Brain microvascular endothelial cell (primary cell): ENCODE data around the gene R3HDM2.

Experiments used
- DNase-seq: peaks from one replicate; pipeline ENCODE4 v3.0.0-alpha.2; 2020
- H3K27ac ChIP-seq: fragments of 250-450 bp; sonication (Bioruptor Pico); 2 replicates; pipeline ENCODE4 v1.5.1; 2020; ENCODE audit warnings: mild to moderate bottlenecking, moderate library complexity
- H3K27me3 ChIP-seq: fragments of 250-450 bp; sonication (Bioruptor Pico); replicated peaks from 2 replicates; pipeline ENCODE4 v1.5.1; 2020; ENCODE audit warnings: mild to moderate bottlenecking
- H3K36me3 ChIP-seq: fragments of 250-450 bp; sonication (Bioruptor Pico); replicated peaks from 2 replicates; pipeline ENCODE4 v1.5.1; 2020; ENCODE audit warnings: mild to moderate bottlenecking
- H3K4me3 ChIP-seq: 2 replicates; pipeline ENCODE4 v1.5.1; 2011; ENCODE audit warnings: low read depth, mild to moderate bottlenecking, control low read depth, low read length, moderate library complexity
- in situ Hi-C: cut with HindIII; loops from 2 replicates; pipeline ENCODE4 v1.10.0; 2017; ENCODE audit warnings: low sequenced_read_pairs, low pct_ligation_motif_present
- TF ChIP-seq, protein P1 (sequence below): IDR thresholded peaks from 2 replicates; pipeline ENCODE4 v1.5.1; 2011; ENCODE audit warnings: low read depth, mild to moderate bottlenecking, moderate library complexity, low read length, control low read depth, inconsistent platforms; ENCODE audit errors: missing control alignments

R3HDM2 gene

DNA sequence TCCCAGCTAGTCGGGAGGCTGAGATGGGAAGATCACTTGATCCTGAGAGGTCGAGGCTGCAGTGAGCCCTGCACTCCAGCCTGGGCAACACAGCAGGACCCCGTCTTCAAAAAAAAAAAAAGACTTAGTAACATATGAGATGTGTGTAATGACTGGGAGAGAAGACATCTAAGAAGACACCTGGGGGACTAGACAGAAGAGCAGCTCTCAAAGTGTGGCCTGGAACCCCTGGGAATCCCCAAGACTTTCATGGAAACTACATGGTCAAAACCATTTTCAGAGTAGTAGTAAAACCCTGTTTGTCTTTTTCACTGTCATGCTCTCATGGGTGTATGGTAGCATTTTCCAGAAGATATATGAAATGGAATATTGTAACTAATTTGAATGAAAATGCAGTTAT, 45.3 kb downstream of the R3HDM2 start:
- H3K27me3 ChIP-seq, result no peaks in the 10 kb centered on the region
- H3K27ac ChIP-seq, result no peak overlapping the region
- H3K36me3 ChIP-seq, result no peaks in the 10 kb centered on the region
- H3K4me3 ChIP-seq, result no peak overlapping the region
- TF ChIP-seq, protein P1, sequence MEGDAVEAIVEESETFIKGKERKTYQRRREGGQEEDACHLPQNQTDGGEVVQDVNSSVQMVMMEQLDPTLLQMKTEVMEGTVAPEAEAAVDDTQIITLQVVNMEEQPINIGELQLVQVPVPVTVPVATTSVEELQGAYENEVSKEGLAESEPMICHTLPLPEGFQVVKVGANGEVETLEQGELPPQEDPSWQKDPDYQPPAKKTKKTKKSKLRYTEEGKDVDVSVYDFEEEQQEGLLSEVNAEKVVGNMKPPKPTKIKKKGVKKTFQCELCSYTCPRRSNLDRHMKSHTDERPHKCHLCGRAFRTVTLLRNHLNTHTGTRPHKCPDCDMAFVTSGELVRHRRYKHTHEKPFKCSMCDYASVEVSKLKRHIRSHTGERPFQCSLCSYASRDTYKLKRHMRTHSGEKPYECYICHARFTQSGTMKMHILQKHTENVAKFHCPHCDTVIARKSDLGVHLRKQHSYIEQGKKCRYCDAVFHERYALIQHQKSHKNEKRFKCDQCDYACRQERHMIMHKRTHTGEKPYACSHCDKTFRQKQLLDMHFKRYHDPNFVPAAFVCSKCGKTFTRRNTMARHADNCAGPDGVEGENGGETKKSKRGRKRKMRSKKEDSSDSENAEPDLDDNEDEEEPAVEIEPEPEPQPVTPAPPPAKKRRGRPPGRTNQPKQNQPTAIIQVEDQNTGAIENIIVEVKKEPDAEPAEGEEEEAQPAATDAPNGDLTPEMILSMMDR, result no peak
- in situ Hi-C loops, result no loop called here
- DNase-seq, result no peak

DNA sequence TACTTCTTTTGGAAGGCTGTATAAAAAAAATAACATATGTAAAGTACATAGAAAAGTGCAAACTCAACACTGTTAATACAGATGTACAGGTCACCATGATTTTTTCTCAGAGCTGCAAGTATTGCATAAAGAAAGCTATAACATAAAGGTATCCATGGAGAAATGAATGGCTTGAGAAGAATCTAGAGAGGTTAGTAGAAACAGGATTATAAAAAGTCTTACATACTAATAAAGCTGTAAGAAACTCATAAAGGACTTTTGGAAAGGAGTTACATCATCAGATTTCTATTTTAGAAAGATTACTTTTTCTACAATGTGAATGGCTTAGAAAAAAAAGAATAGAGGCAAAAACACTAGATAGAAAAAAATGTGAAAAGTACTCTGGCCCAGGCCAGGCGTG, 46.4 kb downstream of the R3HDM2 start:
- TF ChIP-seq, protein P1, result no peak
- H3K27ac ChIP-seq, result no peak overlapping the region
- no peaks in the 10 kb centered on the region for H3K36me3 ChIP-seq
- H3K4me3 ChIP-seq, result no peak overlapping the region
- in situ Hi-C loops, result no loop called here
- no peaks in the 10 kb centered on the region for H3K27me3 ChIP-seq
- DNase-seq, result no peak

DNA sequence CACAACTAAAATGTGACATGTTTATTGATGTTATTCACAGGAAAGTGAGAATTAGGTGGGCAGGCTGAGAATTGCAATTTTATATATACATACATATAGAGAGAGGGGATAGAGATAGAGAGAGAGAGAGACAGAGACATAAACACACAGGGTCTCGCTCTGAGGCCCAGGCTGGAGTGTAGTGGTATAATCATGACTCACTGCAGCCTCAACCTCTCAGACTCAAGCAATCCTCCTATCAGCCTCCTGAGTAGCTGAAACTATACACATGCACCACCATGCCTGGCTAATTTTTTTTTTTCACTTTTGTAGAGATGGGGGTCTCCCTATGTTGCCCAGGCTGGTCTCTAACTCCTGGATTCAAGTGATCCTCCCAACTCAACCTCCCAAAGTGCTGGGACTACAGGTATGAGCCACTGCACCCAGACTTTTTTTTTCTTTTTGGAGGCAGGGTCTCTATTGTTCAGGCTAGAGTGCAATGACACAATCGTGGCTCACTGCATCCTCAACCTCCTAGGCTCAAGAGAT, 49.1 kb downstream of the R3HDM2 start:
- Histone ChIP-seq H3K27me3 (no peaks in the 10 kb centered on the region), H3K36me3 (no peaks in the 10 kb centered on the region), H3K27ac (no peak overlapping the region), H3K4me3 (no peak overlapping the region)
- in situ Hi-C loops, result no loop called here
- TF ChIP-seq, protein P1, result no peak
- DNase-seq, result peak; percentile 36

DNA sequence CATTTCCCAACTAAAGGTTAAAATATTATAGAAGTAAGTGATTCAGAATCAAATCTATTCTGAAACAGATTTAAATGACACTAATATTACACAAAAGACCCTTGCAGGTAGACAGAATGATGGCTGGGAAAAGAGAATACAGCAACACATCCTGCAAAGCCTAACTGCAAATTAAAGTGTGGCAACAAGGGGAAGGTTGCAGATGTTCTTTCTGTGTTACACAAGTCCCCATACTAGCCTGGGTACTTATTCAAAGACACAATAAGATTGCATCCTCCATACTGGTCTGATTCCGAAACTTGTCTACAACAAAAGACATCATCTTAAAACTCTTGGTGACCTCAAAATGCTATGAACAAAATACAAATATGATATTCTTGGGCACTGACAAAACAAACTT, 50.5 kb downstream of the R3HDM2 start:
- Histone ChIP-seq H3K27me3 (no peaks in the 10 kb centered on the region), H3K4me3 (no peak overlapping the region), H3K27ac (no peak overlapping the region), H3K36me3 (no peaks in the 10 kb centered on the region)
- TF ChIP-seq, protein P1, result no peak
- in situ Hi-C loops, result no loop called here
- DNase-seq, result no peak

DNA sequence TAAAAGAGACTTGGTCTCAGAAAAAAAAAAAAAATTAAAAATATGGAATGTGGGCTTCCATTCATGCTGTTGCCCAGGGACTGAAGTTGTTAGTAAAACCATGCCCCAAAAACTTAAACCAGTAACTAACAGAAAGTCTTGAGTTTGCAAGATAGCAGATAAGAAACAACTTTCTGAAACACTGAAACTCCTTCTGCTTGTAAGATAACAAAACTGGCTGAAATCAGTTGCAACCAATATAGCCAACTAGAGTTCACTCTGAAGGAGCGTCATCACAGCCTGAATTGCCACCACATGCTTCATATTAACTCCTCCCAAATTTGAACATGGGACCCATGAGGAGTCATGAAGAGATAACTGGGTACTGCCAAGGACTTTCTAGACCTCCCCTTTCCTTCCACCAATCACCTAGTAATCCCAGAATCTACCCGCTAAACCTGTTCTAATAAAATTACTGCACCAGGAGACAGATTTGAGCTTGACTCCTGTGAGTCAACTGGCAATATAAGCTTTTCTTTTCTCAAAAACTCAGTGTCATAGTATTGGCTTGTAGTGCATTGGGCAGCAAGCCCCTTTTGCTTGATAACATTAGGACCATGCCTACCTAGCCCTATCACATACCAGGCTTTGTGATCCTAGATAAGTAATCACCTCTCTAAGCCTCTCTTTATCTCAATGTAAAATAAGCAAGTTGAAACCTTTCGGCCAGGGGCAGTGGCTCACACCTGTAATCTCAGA, 53.6 kb downstream of the R3HDM2 start:
- TF ChIP-seq, protein P1, result no peak
- Histone ChIP-seq H3K27me3 (no peaks in the 10 kb centered on the region), H3K27ac (no peak overlapping the region), H3K4me3 (no peak overlapping the region), H3K36me3 (no peaks in the 10 kb centered on the region)
- DNase-seq, result no peak
- in situ Hi-C loops, result no loop called here

DNA sequence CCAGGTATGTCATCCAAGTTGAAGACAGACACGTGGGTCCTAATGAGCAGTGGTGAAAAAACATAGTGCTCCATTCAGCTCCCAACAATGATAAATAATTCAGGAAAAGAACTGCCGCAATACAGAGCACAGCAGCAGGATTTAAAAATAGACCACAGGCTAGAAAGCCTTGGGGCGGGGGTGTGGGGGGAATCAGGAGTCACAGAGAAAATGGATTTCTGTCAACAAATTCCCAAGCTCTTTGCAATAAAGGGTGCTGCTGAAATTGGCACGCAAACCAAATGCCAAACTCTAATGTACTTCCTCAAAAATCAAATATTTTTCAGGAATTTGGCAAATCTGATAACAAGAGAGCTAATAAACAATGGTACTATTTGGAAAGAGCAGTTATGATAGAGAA, 58.6 kb downstream of the R3HDM2 start:
- TF ChIP-seq, protein P1, result no peak
- in situ Hi-C loops, result no loop called here
- peak; percentile 40 for DNase-seq
- H3K36me3 ChIP-seq, result no peaks in the 10 kb centered on the region
- H3K4me3 ChIP-seq, result no peak overlapping the region
- H3K27me3 ChIP-seq, result no peaks in the 10 kb centered on the region
- no peak overlapping the region for H3K27ac ChIP-seq
